HG03460 (cell line): Measurements from ENCODE around the gene KCNAB1.

ENCODE experiments used
- ATAC-seq: cut with Tn5 transposase; IDR thresholded peaks from one replicate; pipeline ENCODE4 v1.9.1; 2021; ENCODE audit not compliant: unreplicated experiment

The KCNAB1 gene

DNA sequence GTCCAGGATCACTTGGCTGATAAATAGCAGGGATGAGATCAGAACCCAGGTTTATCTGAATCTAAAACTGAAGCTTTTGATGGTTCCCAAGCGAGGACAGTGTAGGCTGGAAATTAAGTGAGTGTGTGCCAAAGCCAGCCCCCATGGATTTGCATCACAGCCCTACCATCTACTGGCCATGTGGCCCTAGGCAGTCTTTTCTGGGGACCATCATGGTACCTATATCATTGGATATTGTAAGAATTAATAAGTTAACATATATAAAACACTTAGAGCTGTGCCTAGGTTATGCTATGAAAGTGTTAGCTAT, 467.3 kb downstream of the KCNAB1 start:
- no peak for ATAC-seq
